AG04449 (cell line): ENCODE results near the gene SMCHD1.
"Not testable (repeated sequence)": the region's sequence is repeated elsewhere in the genome, so short reads cannot be mapped to it uniquely, and the experiment has no call there.

Experiments
- CTCF ChIA-PET: fragments of 350-600 bp; formaldehyde crosslinking; extraction: SDS; loops from one replicate; lab custom pipeline; 2021; ENCODE audit warnings: antibody characterized with exemption; lab: Yijun Ruan, JAX
- POLR2A ChIA-PET: fragments of 400-600, 350-600 bp; formaldehyde crosslinking; extraction: SDS; loops from one replicate; lab custom pipeline; 2020; ENCODE audit warnings: antibody characterized with exemption, inconsistent platforms; lab: Yijun Ruan, JAX
- DNase-seq: peaks from one replicate; pipeline ENCODE4 v3.0.0-alpha.2; 2010; ENCODE audit warnings: low read depth, low spot score
- H3K4me3 ChIP-seq: 2 replicates; pipeline ENCODE4 v1.5.1; 2011; ENCODE audit warnings: low read depth, mild to moderate bottlenecking, control low read depth, low read length
- TF ChIP-seq, protein P1 (sequence below): IDR thresholded peaks from one replicate; pipeline ENCODE4 v1.5.1; 2011; ENCODE audit warnings: mild to moderate bottlenecking, moderate library complexity, low read length, control low read depth, inconsistent platforms; ENCODE audit not compliant: insufficient read depth; ENCODE audit errors: missing control alignments

Gene SMCHD1

DNA sequence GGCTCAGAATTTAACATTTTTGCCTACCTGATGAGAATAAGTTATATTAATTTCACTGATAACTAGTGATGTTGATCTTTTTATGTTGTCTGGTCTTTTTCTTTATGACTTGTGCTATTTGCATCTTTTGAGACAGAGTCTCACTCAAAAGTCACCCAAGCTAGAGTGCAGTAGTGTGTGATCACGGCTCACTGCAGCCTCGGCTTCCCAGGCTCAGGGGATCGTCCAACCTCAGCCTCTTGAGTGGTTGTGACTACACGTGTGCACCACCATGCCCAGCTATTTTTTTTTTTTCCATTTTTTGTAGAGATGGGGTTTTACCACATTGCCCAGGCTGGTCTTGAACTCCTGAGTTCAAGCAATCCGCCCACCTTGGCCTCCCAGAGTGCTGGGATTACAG, 7.5 kb downstream of the SMCHD1 start:
- TF ChIP-seq, protein P1, sequence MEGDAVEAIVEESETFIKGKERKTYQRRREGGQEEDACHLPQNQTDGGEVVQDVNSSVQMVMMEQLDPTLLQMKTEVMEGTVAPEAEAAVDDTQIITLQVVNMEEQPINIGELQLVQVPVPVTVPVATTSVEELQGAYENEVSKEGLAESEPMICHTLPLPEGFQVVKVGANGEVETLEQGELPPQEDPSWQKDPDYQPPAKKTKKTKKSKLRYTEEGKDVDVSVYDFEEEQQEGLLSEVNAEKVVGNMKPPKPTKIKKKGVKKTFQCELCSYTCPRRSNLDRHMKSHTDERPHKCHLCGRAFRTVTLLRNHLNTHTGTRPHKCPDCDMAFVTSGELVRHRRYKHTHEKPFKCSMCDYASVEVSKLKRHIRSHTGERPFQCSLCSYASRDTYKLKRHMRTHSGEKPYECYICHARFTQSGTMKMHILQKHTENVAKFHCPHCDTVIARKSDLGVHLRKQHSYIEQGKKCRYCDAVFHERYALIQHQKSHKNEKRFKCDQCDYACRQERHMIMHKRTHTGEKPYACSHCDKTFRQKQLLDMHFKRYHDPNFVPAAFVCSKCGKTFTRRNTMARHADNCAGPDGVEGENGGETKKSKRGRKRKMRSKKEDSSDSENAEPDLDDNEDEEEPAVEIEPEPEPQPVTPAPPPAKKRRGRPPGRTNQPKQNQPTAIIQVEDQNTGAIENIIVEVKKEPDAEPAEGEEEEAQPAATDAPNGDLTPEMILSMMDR, result no peak
- ChIA-PET CTCF (no interaction called here), POLR2A (no interaction called here)
- no peak for DNase-seq
- H3K4me3 ChIP-seq, result no peak overlapping the region

- POLR2A ChIA-PET, result no interaction called here
- TF ChIP-seq, protein P1, result no peak
- no peak for DNase-seq
- H3K4me3 ChIP-seq, result no peak overlapping the region
- CTCF ChIA-PET, result interaction anchor here (0.8 kb wide), 1 partner anchor 8 kb away, joined by 3 read pairs; no protein-coding TSS in a partner anchor
These were observed 16.9 kb downstream of the SMCHD1 start for GRCh38 chr18:2672410-2672809.

GRCh38 chr18:2672872-2673271, 17.3 kb downstream of the SMCHD1 start:
- ChIA-PET POLR2A (no interaction called here), CTCF (no interaction called here)
- H3K4me3 ChIP-seq, result no peak overlapping the region
- no peak for DNase-seq
- TF ChIP-seq, protein P1, result no peak

DNA sequence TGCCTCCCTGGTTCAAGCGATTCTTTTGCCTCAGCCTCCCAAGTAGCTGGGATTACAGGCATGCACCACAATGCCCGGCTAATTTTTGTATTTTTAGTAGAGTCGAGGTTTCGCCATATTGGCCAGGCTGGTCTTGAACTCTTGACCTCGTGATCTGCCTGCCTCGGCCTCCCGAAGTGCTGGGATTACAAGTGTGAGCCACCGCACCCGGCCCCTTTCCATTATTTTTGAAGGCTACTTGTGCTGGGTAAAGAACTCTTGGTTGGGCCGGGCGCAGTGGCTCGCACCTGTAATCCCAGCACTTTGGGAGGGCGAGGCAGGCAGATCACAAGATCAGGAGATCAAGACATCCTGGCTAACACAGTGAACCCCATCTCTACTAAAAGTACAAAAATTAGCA, 23.4 kb downstream of the SMCHD1 start:
- H3K4me3 ChIP-seq, CTCF ChIA-PET, DNase-seq, POLR2A ChIA-PET: not testable (repeated sequence)

DNA sequence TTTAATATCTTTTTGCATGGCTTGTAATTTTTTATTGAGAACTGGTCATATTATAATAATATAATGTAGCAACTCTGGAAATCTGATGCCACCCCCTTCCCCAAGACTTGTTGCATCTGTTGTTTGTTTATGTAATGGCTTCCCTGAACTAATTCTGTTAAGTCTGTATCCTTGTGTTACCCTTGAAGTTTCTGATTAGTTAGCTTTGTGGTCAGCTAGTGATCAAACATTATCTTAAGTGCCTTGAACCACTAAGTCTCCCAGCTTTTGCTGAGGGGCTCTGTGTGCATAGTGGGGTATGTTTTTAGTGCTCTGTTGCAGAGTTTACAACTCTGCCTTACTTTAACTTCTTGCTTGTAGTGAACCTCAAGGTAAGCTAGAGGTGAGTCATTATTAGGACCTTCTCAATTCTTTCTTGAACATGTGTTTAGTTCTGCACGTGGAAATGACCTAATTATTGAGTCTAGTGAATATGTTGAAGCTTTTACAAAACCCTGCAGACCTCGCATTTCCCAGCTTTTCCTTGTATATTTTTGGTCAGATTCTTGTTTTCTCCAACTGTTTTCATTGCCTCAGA, 24.8 kb downstream of the SMCHD1 start:
- CTCF ChIA-PET, result interaction anchor here (1.0 to 1.5 kb wide), 2 partner anchors 8 to 14 kb away, joined by 3 read pairs; no protein-coding TSS in a partner anchor
- TF ChIP-seq, protein P1, result no peak
- POLR2A ChIA-PET, result no interaction called here
- no peak for DNase-seq
- no peak overlapping the region for H3K4me3 ChIP-seq

GRCh38 chr18:2681993-2682603, 26.6 kb downstream of the SMCHD1 start:
- ChIA-PET POLR2A (no interaction called here), CTCF (no interaction called here)
- DNase-seq, result no peak
- no peak overlapping the region for H3K4me3 ChIP-seq
- TF ChIP-seq, protein P1, result no peak
